T-helper 1 cell (primary cell): ENCODE measurements around the gene PITPNC1.
"Not testable (repeated sequence)": the region's sequence is repeated elsewhere in the genome, so short reads cannot be mapped to it uniquely, and the experiment has no call there.

Experiments
- DNase-seq, 5 donors: peaks; one replicate each; pipeline ENCODE4 v3.0.0-alpha.2; 2012 to 2020
- total RNA-seq, 4 donors: gene quantifications; one replicate each; lab custom pipeline; 2026; lab: John Stamatoyannopoulos, UW

PITPNC1 gene
- 88.5 to 126 (median 106) reads per million in 4 donors for total RNA-seq

DNA sequence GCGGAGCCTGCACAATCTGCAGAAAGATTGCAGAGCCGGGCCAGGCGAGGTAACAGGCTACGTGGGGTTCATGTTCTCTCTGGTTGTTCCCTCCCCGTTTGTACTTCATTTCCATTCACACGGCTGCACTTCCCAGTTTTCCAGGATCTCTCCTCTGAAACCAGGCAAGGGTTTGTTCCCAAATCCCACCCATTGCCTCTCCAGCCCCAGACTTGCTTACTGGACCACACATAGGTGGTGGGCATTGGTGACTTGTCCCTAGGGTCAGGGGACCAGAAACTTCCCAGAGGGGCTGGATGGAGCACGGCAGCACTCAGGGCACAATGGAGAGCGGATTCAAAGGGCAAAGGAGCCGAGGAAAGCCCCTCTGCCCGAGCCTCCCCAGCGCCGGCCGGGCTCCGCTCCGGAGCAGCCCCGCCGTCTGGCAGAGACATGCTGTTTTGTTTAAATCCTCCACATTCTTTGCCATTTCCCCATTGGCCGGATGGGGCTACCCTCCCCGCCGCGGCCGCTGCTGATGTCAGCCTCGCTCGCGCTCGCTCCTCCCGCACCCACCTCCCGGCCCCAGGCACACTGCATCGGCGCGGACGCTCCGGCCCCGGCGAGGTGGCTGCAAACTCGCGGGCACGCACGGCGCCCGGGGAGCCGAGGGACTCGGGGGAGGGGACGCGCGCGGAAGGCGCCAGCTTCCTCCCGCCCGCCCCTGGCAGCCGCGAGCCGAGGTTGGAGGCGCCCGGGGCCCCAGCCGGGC is at the start of gene PITPNC1:
Gene PITPNC1 (plus strand): TSS at position 545 of the 751 bp plus-strand sequence.
- DNase-seq = peak; percentile 76 to 90 (median 84)

DNA sequence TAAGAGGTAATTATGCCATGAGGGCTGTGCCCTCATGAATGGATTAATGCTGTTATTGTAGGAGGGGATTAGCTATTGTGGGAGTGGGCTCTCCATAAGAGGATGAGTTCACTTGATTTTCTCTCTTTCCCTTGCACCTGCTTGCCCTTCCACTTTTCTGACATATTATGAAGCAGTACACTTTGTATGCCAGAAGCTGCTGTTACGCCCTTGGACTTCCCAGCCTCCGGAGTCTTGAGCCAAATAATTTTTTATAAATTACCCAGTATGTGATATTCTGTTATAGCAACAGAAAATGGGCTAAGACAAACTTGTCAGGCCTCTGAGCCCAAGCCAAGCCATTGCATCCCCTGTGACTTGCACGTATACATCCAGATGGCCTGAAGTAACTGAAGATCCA is 49.1 kb upstream of the PITPNC1 start:
- DNase-seq = no peak

DNA sequence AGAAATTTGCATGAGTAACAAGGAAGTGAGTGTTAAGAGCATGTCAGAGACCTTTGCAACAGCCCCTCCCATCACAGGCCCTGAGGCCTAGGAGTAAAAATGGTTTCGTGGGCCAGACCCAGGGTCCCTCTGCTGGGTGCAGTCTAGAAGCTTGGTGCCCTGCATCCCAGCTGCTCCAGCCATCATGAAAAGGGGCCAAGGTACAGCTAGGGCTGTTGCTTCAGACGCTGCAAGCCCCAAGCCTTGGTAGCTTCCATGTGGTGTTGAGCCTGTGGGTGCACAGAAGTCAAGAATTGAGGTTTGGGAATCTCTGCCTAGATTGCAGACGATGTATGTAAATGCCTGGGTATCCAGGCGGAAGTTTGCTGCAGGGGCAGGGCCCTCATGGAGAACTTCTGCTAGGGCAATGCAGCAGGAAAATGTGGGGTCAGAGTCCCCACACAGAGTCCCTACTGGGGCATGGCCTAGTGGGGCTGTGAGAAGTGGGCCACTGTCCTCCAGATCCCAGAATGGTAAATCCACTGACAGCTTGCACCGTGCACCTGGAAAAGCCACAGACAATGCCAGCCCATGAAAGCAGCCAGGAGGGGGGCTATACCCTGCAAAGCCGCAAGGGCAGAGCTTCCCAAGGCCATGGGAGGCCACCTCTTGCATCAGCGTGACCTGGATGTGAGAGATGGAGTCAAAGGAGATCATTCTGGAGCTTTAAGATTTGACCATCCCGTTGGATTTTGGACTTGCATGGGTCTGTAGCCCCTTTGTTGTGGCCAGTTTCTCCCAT is 45.5 kb upstream of the PITPNC1 start:
- DNase-seq = not testable (repeated sequence)

DNA sequence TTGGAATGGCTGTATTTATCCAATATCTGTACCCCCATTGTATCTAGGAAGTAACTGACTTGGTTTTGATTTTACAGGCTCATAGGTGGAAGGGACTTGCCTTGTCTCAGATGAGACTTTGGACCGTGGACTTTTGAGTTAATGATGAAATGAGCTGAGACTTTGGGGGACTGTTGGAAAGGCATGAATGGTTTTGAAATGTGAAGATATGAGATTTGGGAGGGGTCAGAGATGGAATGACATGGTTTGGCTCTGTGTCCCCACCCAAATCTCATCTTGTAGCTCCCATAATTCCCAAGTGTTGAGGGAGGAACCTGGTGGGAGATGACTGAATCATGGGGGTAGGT is 44.9 kb upstream of the PITPNC1 start:
- DNase-seq = not testable (repeated sequence)

DNA sequence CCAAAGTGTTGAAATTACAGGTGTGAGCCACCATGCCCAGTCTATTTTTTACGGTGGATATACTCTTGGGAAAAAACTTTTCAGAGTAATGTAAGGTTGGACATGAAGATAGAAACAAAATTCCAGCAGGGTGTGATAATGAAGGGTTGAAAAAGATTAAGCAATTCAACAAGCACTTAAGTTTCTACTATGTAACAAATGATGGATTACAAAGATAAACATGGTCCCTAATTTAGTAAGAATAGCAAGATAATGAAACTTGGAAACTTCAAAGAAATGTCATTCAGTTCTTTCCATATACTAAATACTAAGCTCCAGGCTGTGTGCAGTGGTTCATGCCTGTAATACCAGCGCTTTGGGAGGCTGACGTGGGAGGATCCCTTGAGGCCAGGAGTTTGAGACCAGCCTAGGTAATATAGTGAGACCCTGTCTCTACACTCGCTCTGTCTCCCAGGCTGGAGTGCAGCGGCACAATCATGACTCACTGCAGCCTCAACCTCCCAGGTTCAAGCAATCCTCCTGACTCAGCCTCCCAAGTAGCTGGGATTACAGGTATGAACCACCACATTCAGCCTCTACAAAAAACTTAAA is 41.7 kb upstream of the PITPNC1 start:
- DNase-seq = no peak

DNA sequence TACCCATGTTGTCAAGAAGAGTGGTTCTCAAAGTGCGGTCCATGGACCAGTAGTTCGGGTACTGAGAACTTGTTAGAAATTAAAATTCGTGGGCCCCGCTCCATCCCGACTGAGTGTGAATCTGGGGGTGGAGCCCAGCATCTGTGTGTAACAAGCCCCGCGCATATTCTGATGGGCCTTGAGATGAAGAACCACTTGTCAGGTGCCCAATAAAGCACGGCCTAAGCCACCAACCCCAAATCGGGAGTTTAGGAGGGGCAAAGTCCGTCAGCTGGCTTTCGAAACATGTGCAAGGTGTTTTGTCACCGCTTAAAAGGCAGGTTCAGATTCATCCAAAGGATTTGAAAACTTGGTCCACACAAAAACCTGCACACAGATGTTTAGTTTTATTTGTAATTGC is 40.2 kb upstream of the PITPNC1 start:
- no peak for DNase-seq

DNA sequence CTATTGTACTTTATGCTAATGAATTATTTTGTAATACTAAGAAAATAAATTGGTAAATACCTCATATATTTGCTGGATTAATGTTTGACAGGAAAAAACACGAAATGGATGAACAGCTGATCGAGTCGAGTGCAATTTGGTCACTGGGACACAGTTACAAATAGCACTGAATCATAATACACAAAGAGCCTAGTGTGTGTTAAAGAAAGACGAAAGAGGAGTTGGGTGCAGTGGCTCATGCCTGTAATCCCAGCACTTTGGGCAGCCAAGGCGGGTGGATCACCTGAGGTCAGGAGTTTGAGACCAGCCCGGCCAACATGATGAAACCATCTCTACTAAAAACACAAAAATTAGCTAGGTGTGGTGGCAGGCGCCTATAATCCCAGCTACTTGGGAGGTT is 38.7 kb upstream of the PITPNC1 start:
- not testable (repeated sequence) for DNase-seq

DNA sequence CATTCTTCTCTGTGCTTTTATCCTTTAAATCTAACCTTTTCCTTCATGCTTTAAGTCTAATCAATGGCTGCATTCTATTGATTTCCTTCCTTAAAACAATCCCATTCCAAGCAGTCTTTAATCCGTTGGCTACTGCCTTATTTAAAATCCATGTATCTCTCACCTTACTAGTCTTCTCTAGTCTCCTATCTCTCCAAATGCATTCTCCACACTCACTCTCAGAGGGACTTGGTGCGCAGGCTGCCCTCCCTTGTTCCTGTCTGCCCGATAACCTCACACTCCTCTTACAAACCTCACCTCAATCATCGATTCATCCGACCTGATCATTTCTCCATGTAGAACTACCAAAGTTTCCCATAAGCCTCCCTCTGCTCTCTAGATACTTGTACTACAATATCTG is 33.8 kb upstream of the PITPNC1 start:
- DNase-seq = no peak

DNA sequence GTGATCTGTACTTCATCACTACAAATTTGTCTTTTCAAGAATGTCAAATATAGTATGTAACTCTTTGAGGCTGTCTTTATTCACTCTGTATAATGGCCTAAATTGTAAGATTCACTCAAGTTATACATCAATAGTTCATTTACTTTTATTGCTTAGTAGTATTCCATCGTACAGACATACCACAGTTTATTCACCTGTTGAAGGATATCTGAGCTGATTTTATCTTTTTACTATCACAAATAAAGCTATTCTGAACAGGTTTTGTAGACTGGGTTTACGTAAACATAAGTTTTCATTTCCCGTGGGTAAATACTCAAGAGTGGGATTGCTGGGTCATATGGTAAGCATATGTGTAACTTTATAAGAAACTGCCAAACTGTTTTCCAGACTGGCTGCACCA is 29.3 kb upstream of the PITPNC1 start:
- DNase-seq = no peak

DNA sequence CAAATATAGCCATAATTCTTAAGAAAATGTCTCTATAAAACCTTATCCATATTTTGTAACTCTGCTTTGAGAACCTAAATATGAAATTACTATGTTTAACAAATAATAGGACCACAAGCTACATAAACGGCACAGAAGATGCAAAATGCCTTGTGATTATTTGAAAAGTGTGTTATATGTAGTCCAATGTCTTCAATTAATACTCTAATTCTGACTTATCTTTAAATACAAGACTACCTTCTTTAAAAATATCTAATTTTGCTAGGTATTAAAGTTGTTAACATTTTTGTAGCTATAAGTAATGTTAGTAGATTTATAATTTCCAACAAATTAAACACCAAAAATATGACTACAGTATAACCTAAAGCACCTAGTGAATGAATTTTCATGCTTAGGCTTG is 27.7 kb upstream of the PITPNC1 start:
- no peak for DNase-seq

DNA sequence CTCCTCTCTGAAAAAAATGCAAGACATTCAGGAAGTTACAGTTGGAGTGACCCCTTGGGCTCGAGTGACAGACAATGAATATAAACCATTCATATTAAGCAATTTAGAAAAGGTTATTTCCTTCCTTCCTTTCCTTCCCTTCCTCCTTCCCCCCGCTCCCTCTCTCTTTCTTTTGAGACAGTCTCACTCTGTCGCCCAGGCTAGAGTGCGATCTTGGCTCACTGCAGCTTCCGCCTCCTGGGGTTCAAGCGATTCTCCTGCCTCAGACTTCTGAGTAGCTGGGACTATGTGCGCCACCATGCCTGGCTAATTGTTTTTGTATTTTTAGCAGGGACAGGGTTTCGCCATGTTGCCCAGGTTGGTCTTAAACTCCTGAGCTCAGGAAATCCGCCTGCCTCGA is 23.9 kb upstream of the PITPNC1 start:
- DNase-seq = no peak

DNA sequence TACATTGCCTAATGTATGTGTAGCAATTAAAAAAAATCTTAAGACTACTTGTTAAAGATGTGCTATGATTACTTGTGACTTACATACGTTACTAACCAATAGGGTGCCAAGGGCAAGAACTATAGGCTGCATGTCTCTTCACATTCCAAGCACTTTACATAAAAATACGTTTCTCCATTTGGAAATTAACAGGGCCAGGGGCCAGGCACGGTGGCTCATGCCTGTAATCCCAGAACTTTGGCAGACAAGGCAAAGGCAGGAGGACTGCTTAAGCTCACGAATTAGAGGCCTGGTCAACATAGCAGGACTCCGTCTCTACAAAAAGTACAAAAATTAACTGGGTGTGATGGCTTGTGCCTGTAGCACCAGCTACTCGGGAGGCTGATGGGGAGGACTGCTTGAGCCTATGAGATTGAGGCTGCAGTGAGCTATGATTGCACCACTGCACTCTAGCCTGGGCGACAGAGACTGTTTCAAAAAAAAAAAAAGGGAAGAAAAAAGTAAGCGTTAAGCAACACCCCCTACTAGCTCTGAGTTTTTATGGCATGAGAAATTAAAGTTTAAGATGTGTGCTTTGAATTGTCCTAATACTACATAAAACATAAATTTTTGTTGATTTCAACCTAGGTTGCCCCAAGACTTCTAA is 23.0 kb upstream of the PITPNC1 start:
- DNase-seq = no peak

DNA sequence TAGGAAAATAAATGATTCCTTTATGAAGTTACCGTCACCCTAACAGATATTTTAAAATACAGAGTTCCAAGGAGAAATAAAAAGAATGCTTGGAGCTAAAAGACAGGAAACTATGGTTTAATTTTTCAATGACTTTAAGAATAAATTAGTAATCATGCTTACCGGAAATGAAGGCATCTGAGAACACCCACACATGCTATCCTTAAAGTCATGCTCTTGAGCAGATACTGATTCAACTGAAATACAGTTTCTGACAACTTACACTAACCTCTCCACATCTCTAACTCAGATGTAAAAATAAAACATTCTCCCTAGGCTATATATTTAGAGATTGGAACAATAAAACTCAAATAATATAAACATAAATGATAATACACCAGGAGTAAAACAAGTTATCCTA is 18.5 kb upstream of the PITPNC1 start:
- DNase-seq = no peak

DNA sequence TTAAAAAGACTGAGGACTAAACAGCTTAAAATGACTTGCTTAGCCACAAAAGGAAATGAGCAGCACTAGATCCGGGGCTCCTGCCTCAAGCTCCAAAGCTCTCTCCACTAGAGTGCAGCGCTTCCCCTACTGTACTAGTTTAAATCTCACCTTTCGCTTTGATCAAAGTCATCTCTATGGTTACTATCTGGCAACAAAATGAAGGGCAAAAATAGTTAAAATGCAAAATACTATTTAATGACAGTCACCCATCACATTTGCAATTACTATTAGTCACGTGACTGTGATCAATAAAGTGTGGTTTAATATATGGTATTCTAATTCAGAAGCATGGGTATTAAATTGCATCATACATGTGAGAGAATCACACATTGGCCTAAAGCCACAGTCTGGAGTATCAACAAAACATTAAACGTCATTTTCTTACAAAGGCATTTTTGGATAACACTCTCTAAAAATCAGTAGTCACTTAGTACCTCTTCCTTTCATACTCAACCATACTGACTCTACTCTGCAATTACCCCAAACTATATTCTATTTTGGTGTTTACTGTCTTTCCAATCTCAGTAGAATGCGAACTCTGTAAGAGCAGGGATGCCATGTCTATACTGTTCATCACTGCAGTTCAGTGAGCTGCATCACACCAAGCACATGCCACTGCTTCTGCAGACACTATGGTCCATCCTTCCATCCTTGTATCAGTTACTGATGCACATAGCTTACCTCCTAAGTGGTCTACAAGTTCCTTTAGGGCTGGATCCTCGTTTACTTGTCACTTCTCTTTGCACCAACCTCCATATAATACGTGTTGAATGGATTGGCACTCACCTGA is 16.9 kb upstream of the PITPNC1 start:
- DNase-seq = peak in 4 of 5 donors; percentile 28 to 74 (median 48)

DNA sequence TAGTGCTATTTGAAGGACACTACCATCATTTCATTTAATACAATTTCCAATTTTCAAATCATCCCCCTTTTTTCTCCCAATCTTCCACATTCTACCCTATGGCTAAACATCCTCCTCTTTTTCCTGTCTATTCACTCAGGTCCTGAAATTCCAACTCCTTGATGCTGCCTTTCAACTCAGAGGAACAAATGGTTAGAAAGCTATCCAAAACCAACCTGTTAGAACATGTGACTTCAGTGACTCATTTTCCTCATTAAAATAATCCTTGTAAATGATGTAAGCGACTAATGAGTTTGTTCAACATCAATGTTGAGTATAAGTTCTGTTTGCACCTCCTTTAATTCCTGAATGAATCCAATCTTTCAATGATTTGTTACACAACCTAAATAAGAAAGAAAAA is 16.2 kb upstream of the PITPNC1 start:
- no peak for DNase-seq

DNA sequence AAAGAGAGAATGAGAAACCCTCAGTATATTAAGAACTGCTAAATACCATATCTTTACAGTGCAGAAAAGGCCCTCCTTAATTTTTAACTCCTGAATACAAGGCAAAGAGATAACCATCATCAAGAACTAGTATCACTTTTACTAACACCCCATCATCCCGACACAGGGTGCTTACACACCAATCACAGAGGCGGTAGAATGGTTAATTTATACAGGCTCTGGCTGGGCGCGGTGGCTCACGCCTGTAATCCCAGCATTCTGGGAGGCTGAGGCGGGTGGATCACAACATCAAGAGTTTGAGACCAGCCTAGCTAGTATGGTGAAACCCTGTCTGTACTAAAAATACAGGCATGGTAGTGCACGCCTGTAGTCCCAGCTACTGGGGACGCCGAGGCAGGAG is 14.9 kb upstream of the PITPNC1 start:
- DNase-seq = peak in 1 of 5 donors; percentile 20

DNA sequence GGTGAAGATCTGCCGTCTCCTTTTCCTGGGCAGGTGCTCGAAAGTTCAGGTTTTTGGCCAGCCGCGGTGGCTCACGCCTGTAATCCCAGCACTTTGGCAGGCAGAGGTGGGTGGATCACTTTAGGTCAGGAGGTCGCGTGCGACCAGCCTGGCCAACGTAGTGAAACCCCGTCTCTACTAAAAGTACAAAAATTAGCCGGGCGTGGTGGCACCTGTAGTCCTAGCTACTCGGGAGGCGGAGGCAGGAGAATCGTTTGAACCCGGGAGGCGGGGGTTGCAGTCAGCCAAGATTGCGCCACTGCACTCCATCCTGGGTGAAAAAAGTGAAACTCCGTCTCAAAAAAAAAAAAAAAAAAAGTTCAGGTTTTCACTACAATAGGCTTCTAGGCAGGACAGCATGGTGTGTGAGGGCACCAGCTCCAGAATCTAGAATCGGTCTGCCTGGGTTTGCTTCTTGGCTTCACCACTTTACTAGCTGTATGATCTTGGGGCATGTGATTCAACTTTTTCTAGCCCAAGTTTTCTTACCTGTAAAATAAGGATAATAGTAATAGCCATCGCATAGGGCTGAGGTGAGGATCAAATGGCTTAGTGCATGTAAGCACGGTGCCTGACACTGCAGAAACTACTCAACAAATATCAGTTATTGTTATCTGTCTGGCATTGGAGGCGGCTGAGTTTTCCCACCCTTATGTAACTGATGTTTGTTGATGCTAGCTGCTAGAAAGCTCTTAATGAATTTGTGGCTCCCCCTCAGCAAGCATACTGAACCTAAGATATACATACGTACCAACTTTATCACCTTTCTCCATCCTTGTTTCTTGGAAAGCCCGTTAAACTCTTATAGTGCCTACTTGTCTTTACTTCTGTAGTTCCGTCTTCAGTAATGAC is 12.0 kb upstream of the PITPNC1 start:
- no peak for DNase-seq

DNA sequence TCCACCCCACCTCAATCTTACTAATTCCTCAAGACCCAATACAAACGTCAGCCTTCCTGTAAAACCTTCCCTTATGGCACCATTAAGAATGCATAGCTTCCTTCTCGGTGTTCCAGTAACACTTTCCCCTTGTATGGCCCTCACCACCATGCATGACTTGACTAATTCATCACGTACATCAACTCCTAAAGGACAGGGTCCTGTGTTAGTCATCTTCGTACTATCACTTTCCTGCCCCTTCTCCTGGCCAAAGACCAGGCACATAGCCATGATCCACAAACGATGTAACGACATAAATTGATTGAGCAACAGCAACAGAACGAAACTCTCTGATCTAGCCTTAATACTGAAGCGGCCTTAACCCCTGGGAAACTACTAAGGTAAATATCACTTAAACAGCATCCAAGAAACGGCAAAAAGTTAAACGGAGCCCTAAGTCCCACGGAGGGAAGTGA is 11.3 kb upstream of the PITPNC1 start:
- DNase-seq = peak in 1 of 5 donors; percentile 66

DNA sequence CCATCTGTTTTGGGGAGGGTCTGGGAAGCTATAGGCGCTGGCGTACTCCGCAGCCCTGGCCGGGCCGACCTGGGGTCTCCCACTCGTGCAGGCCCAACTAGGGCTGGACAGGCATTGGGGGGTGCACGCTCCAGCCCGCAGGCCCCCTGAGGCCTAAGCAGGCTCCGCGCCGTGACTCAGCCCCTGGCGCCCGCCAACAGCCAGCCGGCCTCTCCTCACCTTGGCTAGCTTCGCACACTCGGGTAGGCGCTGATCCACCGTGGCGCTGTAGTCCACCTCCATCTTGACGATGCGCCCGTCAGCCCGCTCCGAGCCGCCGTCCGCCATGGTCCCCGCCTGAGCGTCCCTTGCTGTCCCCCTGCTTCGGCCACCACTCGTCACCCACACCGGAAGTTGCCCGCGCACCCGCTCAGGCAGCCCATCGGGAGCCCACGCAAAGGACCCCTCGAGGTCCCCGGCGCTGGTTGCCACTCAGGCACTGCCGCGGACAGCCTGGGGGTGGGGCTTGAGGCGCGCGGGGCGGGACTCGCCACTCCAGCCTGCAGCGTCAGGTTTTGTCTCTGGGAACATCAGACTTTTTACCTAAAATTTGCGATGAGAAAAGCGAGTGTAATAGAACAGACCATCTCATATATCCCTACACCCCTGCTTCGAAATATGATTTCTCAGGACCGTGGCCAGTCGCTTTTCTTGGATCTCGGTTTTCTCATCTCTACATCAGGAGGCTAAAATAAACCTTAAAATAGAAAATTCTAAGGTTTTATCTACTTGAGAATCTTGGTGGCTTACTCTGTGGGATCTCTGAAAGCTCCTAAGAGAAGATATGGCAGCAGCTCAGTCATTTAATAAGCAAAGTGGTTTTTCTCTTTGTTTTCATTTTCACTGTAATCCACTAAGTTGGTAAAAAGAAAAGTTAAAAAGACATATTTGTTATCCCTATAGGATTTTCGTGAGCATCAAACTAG is 10.6 kb upstream of the PITPNC1 start, which contains the start of gene PSMD12:
Gene PSMD12 (minus strand): TSS at position 385 of the 965 bp plus-strand sequence. CDS start 58 bp downstream, at position 327.
- peak; percentile 82 to 92 (median 88) for DNase-seq

DNA sequence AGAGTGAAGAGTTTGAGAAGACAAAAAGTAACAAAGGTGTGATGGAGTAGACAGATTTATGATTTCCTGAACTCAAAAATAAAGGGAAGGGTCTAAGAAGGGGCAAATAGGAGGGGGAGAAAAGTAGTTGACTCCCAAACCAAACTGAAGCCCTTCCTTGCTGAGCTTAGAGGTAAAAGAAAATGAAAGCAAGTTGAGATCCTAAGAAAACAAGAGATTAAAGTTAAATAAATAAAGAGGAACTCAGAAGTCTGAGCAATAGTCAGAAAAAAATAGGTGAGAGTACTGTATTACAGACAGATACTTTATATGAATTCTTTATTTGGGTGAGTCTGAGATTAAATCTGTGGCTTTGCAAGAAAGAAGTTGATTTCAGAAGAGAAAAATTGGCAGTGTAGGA is 7.4 kb upstream of the PITPNC1 start:
- DNase-seq = no peak
